Bronchial epithelial cell (primary cell): ENCODE results near the gene C2orf72. TPM values are rescaled to one million over a fixed set of nuclear protein-coding genes. Genes with fewer than 3 reads are reported as not detected.
A peak's percentile ranks its signal among the peaks of the same experiment; 100 is the strongest.

ENCODE experiments used
- DNase-seq: peaks from one replicate; pipeline ENCODE4 v3.0.0-alpha.2; 2010; ENCODE audit warnings: low read depth
- FAIRE-seq: peaks from 2 replicates; lab custom pipeline; 2011; peaks lifted over from hg19 to GRCh38; lab: Jason Lieb, UNC
- H3K27me3 ChIP-seq: 2 replicates; pipeline ENCODE4 v1.5.1; 2011; ENCODE audit warnings: low read length; ENCODE audit not compliant: control insufficient read depth, insufficient read depth
- H3K36me3 ChIP-seq: 2 replicates; pipeline ENCODE4 v1.5.1; 2011; ENCODE audit warnings: low read length; ENCODE audit not compliant: control insufficient read depth, insufficient read depth
- H3K4me3 ChIP-seq: 2 replicates; pipeline ENCODE4 v1.5.1; 2011; ENCODE audit warnings: mild to moderate bottlenecking, low read depth, low read length, control low read depth
- CTCF ChIP-seq: IDR thresholded peaks from 2 replicates; pipeline ENCODE4 v1.5.1; 2011; ENCODE audit warnings: mild to moderate bottlenecking, moderate library complexity, low read length, control low read depth, inconsistent platforms; ENCODE audit not compliant: insufficient read depth, severe bottlenecking
- total RNA-seq: library from RNA; depleted of rRNA; stranded (reverse); fragments of >200 nt; gene quantifications from 2 replicates; pipeline ENCODE4 v1.2.1, GENCODE V29; 2014

C2orf72 gene
- total RNA-seq, 1 donor from 2014 or later: not detected

GRCh38 chr2:231056453-231057416 is 19.4 kb downstream of the C2orf72 start, which contains the start of gene PSMD1:
Gene PSMD1, plus strand, starts transcription at chr2:231056867. Its CDS starts 159 bp downstream, at chr2:231057026.
- DNase-seq (peak; percentile 80), FAIRE-seq (no peak)
- H3K27me3 ChIP-seq: no peaks in the 10 kb centered on the region
- peak within 1 kb of the TSS; percentile 97 for H3K4me3 ChIP-seq
- peaks cover 3% of the 10 kb centered on the region for H3K36me3 ChIP-seq
- TF ChIP-seq CTCF: peak; percentile 95

GRCh38 chr2:231057590-231057989 is 20.3 kb downstream of the C2orf72 start:
- H3K36me3 ChIP-seq: peaks cover 3% of the 10 kb centered on the region
- peak; percentile 50 for DNase-seq
- H3K27me3 ChIP-seq: no peaks in the 10 kb centered on the region
- peak overlapping the region; percentile 97 for H3K4me3 ChIP-seq
- no peak for TF ChIP-seq CTCF
- FAIRE-seq: no peak

GRCh38 chr2:231058761-231059550 is 21.6 kb downstream of the C2orf72 start:
- H3K4me3 ChIP-seq: no peak overlapping the region
- H3K36me3 ChIP-seq: peaks cover 4% of the 10 kb centered on the region
- DNase-seq: peak; percentile 59
- TF ChIP-seq CTCF: no peak
- no peak for FAIRE-seq
- no peaks in the 10 kb centered on the region for H3K27me3 ChIP-seq

- H3K36me3 ChIP-seq: peaks cover 6% of the 10 kb centered on the region
- H3K27me3 ChIP-seq: no peaks in the 10 kb centered on the region
- FAIRE-seq: no peak
- no peak for DNase-seq
- H3K4me3 ChIP-seq: no peak overlapping the region
- no peak for TF ChIP-seq CTCF
These were observed 22.4 kb downstream of the C2orf72 start for GRCh38 chr2:231059756-231060155.

GRCh38 chr2:231062776-231063175 is 25.5 kb downstream of the C2orf72 start:
- FAIRE-seq (no peak), DNase-seq (no peak)
- Histone ChIP-seq H3K36me3 (peaks cover 7% of the 10 kb centered on the region), H3K4me3 (no peak overlapping the region), H3K27me3 (no peaks in the 10 kb centered on the region)
- no peak for TF ChIP-seq CTCF
